HepG2 (cell line): ENCODE measurements around the gene FLAD1. TPM values are rescaled to one million over a fixed set of nuclear protein-coding genes. Genes with fewer than 3 reads are reported as not detected.
A peak's percentile ranks its signal among the peaks of the same experiment; 100 is the strongest.

Source experiments
- BHLHE40 ChIP-seq: IDR thresholded peaks from 2 replicates; pipeline ENCODE4 v1.6.1; 2011; ENCODE audit warnings: low read length, improper control_type of control experiment
- CREM ChIP-seq, 2 experiments: sonication (generic) in 1 of 2; formaldehyde crosslinking in 1 of 2; IDR thresholded peaks; 2 replicates each; pipeline versions ENCODE4 v1.4.0 to v1.6.1; 2016 to 2020; ENCODE audit warnings: antibody characterized with exemption in 1 of 2, mild to moderate bottlenecking in 1 of 2, missing genetic modification reagents in 1 of 2
- FOXA3 ChIP-seq: IDR thresholded peaks from 2 replicates; pipeline ENCODE4 v1.6.1; 2016; ENCODE audit warnings: missing genetic modification reagents, missing compliant biosample characterization
- GZF1 ChIP-seq: sonication (generic); formaldehyde crosslinking; IDR thresholded peaks from 2 replicates; pipeline ENCODE4 v1.5.1; 2020; ENCODE audit warnings: mild to moderate bottlenecking, missing genetic modification reagents
- MATR3 ChIP-seq: sonication (generic); formaldehyde crosslinking; IDR thresholded peaks from 2 replicates; pipeline ENCODE4 v1.4.0; 2020; ENCODE audit warnings: missing genetic modification reagents
- MAZ ChIP-seq, 2 experiments: sonication (generic) in 1 of 2; formaldehyde crosslinking in 1 of 2; IDR thresholded peaks; 2 replicates each; pipeline versions ENCODE4 v1.5.0 to v1.6.1; 2012 to 2020; ENCODE audit warnings: low read depth in 2 of 2, mild to moderate bottlenecking in 2 of 2, borderline replicate concordance in 1 of 2, improper control_type of control experiment in 1 of 2, low read length in 1 of 2, missing genetic modification reagents in 1 of 2, moderate library complexity in 1 of 2
- MTA1 ChIP-seq: sonication (generic); formaldehyde crosslinking; IDR thresholded peaks from 2 replicates; pipeline ENCODE4 v1.4.0; 2020; ENCODE audit warnings: missing genetic modification reagents, mild to moderate bottlenecking, borderline replicate concordance
- NR2F1 ChIP-seq, 2 experiments: fragments of 450-650 bp in 1 of 2; formaldehyde crosslinking in 1 of 2; IDR thresholded peaks; 2 replicates each; pipeline versions ENCODE4 v1.5.0 to v1.6.1; 2016 to 2020; ENCODE audit warnings: mild to moderate bottlenecking in 1 of 2, missing compliant biosample characterization in 1 of 2, missing genetic modification reagents in 1 of 2, moderate library complexity in 1 of 2
- PHF21A ChIP-seq: sonication (generic); formaldehyde crosslinking; IDR thresholded peaks from 2 replicates; pipeline ENCODE4 v1.5.0; 2020; ENCODE audit warnings: mild to moderate bottlenecking, missing genetic modification reagents
- PHF8 ChIP-seq: sonication (generic); formaldehyde crosslinking; IDR thresholded peaks from 2 replicates; pipeline ENCODE4 v1.5.0; 2020; ENCODE audit warnings: missing genetic modification reagents
- POLR2AphosphoS2 ChIP-seq: IDR thresholded peaks from 2 replicates; pipeline ENCODE4 v1.6.1; 2011; ENCODE audit warnings: low read depth, low read length, improper control_type of control experiment
- POLR2AphosphoS5 ChIP-seq: IDR thresholded peaks from 2 replicates; pipeline ENCODE4 v1.6.1; 2012; ENCODE audit warnings: low read depth, low read length
- PTBP1 ChIP-seq: fragments of 200-400 bp; formaldehyde crosslinking; IDR thresholded peaks from 2 replicates; pipeline ENCODE4 v1.6.1; 2018; ENCODE audit warnings: low read length, low read depth; ENCODE audit not compliant: poor library complexity, severe bottlenecking
- UBTF ChIP-seq: sonication (generic); formaldehyde crosslinking; IDR thresholded peaks from 2 replicates; pipeline ENCODE4 v1.4.0; 2020; ENCODE audit warnings: mild to moderate bottlenecking, missing genetic modification reagents
- XBP1 ChIP-seq: sonication (generic); formaldehyde crosslinking; IDR thresholded peaks from 2 replicates; pipeline ENCODE4 v1.5.0; 2020; ENCODE audit warnings: missing genetic modification reagents
- ZBTB49 ChIP-seq: sonication (generic); formaldehyde crosslinking; IDR thresholded peaks from 2 replicates; pipeline ENCODE4 v1.4.0; 2020; ENCODE audit warnings: missing genetic modification reagents, borderline replicate concordance
- ZNF276 ChIP-seq: sonication (generic); formaldehyde crosslinking; IDR thresholded peaks from 2 replicates; pipeline ENCODE4 v1.4.0; 2020; ENCODE audit warnings: mild to moderate bottlenecking, low read depth, missing genetic modification reagents
- ZNF333 ChIP-seq: sonication (generic); formaldehyde crosslinking; IDR thresholded peaks from 2 replicates; pipeline ENCODE4 v1.4.0; 2020; ENCODE audit warnings: mild to moderate bottlenecking, missing genetic modification reagents, borderline replicate concordance
- ZNF432 ChIP-seq: sonication (generic); formaldehyde crosslinking; IDR thresholded peaks from 2 replicates; pipeline ENCODE4 v1.5.0; 2020; ENCODE audit warnings: missing genetic modification reagents, mild to moderate bottlenecking, borderline replicate concordance
- ZNF546 ChIP-seq: sonication (generic); formaldehyde crosslinking; conservative IDR thresholded peaks from 2 replicates; pipeline ENCODE4 v1.8.1; 2023; ENCODE audit warnings: mild to moderate bottlenecking, missing genetic modification reagents
- ZNF607 ChIP-seq: sonication (generic); formaldehyde crosslinking; IDR thresholded peaks from 2 replicates; pipeline ENCODE4 v1.5.1; 2020; ENCODE audit warnings: missing genetic modification reagents, mild to moderate bottlenecking, borderline replicate concordance
- ZNF672 ChIP-seq: sonication (generic); formaldehyde crosslinking; IDR thresholded peaks from 2 replicates; pipeline ENCODE4 v1.8.1; 2022; ENCODE audit warnings: missing genetic modification reagents
- ZSCAN20 ChIP-seq: sonication (generic); formaldehyde crosslinking; IDR thresholded peaks from 2 replicates; pipeline ENCODE4 v1.4.0; 2020; ENCODE audit warnings: missing genetic modification reagents, mild to moderate bottlenecking, borderline replicate concordance
- polyA plus RNA-seq, 8 experiments: library from polyadenylated mRNA; depleted of rRNA in 3 of 8; stranded (reverse) in 7 of 8; unstranded in 1 of 8; fragments of >200 nt; fragmentation: Illumina TruSeq in 4 of 8; extraction: Trizol in 4 of 8; gene quantifications; 2 replicates each; pipeline versions ENCODE4 v1.2.1 to v1.2.3, GENCODE V29; 2011 to 2016; ENCODE audit warnings: low read depth in 4 of 8, missing spikeins in 1 of 8, mixed read lengths in 1 of 8; ENCODE audit not compliant: insufficient read depth in 1 of 8
- total RNA-seq, 5 experiments: library from RNA; depleted of rRNA; stranded (reverse); fragments of >200 nt; fragmentation: Illumina TruSeq; extraction: Trizol; gene quantifications; 2 replicates each; pipeline ENCODE4 v1.2.3, GENCODE V29; 2016; ENCODE audit warnings: low read depth in 1 of 5

FLAD1 gene
- total and polyA plus RNA-seq, 2 of the 13 experiments (the other 11 are each of a cell fraction or from before 2014, with no cell fraction given), result 25.9 to 32.8 TPM

GRCh38 chr1:155001675-155002463 is 18.7 kb downstream of the FLAD1 start (continued):
- TF ChIP-seq CREM (IDR thresholded peaks at IDR 0.05) (peak; percentile 52; the same call in 1 of the 2 replicates), CREM (CRISPR knock-in tag; IDR thresholded peaks at IDR 0.05) (no peak), ZNF607 (CRISPR knock-in tag) (0 out of 2 replicates have a peak, but pooled peaks have one; percentile 16), ZNF672 (CRISPR knock-in tag) (no peak), ZSCAN20 (no peak), MAZ (IDR thresholded peaks at IDR 0.05; ENCODE audit: borderline replicate concordance, low read depth, low read length) (peak; percentile 87), MAZ (CRISPR knock-in tag; IDR thresholded peaks at IDR 0.05; ENCODE audit: low read depth) (peak; percentile 34; the same call in 1 of the 2 replicates), UBTF (CRISPR knock-in tag) (no peak), GZF1 (CRISPR knock-in tag) (no peak), ZNF432 (CRISPR knock-in tag) (no peak), ZNF546 (CRISPR knock-in tag) (no peak), ZBTB49 (CRISPR knock-in tag) (no peak), ZNF276 (CRISPR knock-in tag) (peak; percentile 100), FOXA3 (no peak), PHF21A (no peak), XBP1 (no peak), POLR2AphosphoS5 (peak; percentile 64; the same call in 1 of the 2 replicates), PTBP1 (no peak), MATR3 (no peak), POLR2AphosphoS2 (peak; percentile 54; the same call in 1 of the 2 replicates), PHF8 (peak; percentile 60), MTA1 (0 out of 2 replicates have a peak, but pooled peaks have one; percentile 6), ZNF333 (no peak), NR2F1 (CRISPR knock-in tag; IDR thresholded peaks at IDR 0.05) (peak in 1 of 2 experiments; percentile 14; a peak in 1 of 4 replicates), BHLHE40 (peak; percentile 89)
